Fibroblast of skin of right quadriceps (primary cell): ENCODE results near the gene HP1BP3.
"Not testable (repeated sequence)": the region's sequence is repeated elsewhere in the genome, so short reads cannot be mapped to it uniquely, and the experiment has no call there.

ENCODE experiments used
- DNase-seq: peaks from one replicate; pipeline ENCODE4 v3.0.0-alpha.2; 2013

Gene HP1BP3

GRCh38 chr1:20726932-20727745 is 60.0 kb downstream of the HP1BP3 start:
- DNase-seq: no peak

DNA sequence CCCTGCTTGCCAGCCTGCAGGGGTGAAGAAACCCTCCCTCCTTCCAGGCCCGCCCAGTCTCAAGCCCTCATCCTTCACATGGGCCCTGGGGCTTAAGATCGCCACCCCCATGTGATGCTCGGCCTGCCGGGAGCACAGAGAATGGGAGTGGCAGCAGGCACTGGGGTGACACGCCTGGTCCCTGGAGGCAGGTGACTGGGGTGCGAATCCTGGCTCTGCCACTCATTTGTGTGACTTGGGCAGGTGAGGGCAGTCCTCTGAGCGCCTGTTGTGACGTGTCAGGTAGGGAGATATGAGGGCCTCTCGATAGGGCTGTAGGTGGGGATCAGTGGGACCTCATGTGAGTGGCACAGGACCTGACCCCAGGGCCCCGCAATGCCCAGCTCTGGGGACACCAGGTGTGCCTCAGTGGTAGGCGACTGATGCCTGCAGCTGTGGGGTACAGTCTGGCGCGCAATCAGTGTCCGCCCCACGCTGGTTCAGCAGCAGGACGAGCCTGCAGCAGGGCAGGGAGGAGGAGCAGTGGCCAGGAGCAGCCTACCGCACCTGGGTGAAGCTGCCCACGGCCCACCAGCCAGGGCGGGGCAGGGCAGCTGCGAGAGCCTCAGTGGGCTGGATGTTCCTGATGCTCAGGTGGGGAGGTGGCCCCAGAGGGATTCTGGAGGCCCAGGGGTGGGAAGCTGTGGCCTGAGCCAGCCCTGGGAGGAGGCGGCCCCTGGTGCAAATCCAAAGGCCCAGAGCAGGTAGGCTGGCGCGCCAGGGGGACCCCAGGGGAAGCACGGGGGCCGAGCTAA is 60.8 kb downstream of the HP1BP3 start:
- DNase-seq: no peak

DNA sequence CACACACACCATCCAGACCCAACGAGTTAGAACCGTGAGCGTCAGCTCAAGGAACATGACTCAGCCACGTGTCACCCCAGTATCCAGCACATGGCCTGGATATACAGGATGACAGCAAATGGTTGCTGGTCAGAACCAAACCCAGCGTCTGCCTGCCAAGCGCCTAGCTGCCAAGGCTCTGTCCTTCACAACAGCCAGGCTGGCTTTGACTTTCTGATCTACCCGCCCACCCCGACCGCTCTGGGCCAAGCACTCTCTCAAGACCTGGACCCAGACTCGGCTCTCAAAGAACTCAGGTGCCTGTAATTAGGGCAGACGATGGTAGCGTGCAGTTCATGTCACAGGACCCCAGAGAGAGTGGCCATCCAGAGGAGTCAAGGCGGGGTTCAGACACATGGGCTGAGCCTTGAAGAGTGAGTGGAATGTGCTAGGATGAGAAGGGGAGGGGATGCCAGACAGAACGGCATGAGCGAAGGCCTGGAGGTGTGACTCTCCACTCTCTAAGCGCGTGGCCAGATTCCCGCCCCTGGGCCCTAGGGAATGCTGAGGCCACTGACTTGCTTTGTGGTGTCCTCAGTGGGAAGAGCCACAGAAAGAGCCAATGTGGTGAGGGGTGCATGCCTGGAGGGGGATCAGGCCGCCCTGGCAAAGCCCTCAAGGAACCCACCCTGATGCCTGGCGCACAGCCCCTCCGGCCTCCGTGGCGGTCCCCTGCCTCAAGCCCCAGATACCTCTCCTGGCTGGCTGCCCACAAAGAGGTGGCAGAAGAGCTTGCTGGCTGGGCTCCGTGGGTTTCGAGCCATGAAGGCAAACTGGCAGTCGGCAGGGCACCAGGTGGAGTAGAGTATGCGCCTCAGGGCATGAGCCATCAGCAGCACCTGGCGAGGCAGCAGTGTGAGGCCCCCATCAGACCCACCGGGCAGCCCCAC is 61.7 kb downstream of the HP1BP3 start:
- DNase-seq: peak; percentile 75

DNA sequence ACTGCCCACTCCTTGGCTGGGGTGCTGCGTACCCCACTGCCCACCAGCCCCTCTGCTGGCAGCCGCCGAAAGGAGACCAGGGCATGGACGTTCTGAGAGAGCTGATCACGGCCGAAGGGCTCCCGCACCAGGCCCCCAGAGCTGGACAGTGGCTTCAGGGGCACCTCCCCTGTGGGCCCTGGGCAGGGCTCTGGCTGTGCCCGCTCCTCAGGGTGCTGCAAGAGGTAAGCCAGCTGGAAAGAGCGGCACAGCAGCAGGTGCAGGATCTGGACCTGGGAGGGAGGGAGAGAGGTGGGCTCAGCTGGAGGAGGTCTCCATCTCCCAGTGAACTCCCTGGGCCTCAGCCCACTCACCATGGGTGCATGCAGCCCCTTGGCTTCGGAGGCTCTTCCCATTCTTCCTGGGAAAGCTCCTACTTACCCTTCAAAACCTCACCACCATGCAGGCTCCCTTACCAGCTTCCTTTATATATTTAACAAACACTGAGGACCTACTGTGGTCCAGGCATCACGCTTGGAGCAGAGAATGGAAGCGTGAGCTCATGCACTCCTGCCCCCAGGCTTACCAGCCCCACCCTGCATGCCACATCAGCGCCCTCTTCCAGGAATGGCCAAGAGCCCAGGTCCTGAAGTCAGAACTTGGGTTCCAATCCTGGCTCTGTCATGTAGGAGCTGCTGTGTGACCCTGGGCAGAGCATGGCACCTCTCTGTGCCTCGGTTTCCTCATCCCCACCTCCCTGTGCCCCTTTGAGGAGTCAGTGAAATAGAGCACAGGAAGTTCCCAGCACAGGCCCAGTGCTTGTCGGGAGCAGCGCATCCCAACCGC is 62.5 kb downstream of the HP1BP3 start:
- no peak for DNase-seq

GRCh38 chr1:20723537-20724363 is 63.4 kb downstream of the HP1BP3 start:
- DNase-seq: no peak

GRCh38 chr1:20723159-20723536 is 64.0 kb downstream of the HP1BP3 start:
- DNase-seq: no peak

DNA sequence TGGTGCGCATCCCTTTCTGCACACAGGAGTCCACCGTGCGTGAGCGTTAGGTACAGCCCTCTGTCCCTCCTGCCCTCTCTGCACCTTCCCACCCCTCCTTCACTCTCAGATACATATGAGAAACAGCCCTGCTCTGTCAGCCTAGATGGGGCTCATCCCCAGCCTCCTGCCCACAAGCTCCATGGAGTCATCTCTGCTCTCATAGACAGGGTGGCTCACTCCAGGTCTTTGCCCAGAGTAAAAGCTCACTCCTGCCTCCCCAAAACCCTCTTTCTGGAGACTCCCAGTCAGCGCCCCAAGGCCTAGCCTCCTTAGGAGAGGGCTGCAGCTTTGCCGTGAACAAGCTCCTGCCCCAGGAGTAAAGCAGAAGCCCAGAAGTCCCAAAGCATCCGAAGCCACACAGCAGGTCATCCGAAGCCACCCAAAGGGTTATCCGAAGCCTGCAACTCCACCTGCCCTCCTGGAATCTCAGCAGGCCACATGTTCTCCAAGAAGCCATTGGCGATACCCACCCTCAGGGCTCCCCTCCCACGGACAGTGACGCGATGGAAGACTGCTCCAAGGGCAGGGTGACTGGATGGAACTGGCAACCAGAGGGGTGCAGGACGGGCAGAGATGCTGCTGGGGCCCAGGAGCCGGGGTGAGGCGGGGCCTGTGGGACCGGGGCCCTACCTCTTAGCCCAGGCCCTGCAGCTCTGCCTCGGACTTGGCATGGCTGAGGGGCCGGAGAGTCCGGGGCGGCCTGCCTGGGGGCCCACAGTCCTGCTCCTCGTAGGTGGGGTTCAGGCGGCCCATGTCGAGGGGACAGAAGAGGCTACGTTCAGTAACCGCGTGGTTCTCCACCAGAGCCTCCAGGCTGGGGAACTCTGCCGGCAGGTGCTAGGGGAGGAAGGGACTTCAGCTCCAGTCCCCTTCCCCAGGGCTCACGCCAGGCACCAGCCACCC is 65.7 kb downstream of the HP1BP3 start:
- DNase-seq: no peak

GRCh38 chr1:20720631-20721091 is 66.4 kb downstream of the HP1BP3 start:
- DNase-seq: no peak

DNA sequence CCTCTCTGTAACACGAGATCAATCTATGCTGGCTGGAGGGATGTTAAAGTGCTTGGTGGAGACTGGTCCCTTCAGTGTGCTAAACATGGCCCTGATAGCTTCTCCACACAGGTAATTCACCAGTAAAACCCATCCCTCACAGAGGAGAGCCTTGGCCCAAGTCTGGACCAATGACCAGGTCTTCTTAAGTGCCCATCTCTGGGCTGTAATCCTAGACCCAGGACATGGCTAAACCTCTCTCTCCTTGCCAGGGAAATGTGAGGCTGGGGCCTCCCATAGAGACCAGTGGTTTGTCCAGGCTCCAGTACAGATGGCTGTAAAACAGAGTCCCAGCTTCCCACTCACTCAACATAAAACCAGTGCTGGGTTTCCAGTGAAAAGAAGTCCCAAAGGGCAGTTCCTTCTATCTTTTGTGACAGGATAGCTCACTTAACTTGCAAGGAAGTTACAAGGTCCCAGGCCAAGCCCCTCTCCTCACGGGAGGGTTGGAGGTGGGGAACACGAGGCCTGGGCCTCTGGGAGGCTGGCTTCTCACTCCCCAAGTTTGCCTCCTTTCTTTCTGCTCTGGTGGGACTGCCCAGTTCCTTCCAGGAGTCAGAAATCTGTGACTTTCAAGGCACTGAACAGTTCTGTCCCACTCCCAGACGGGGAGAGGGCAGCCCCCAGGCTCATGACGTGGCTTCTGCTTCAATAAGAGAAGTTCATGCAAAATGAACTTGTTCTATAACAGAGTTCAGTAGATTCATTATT is 67.1 kb downstream of the HP1BP3 start:
- no peak for DNase-seq

GRCh38 chr1:20719261-20719660 is 67.8 kb downstream of the HP1BP3 start:
- no peak for DNase-seq

GRCh38 chr1:20718343-20718882 is 68.7 kb downstream of the HP1BP3 start:
- DNase-seq: not testable (repeated sequence)

- peak; percentile 64 for DNase-seq
Measured at GRCh38 chr1:20717452-20718342, 69.4 kb downstream of the HP1BP3 start, which contains the start of gene KIF17. Gene KIF17, minus strand, starts transcription at chr1:20718007. Its CDS starts 301 bp downstream, at chr1:20717706.

- no peak for DNase-seq
Measured at GRCh38 chr1:20716232-20716631, 70.9 kb downstream of the HP1BP3 start.

DNA sequence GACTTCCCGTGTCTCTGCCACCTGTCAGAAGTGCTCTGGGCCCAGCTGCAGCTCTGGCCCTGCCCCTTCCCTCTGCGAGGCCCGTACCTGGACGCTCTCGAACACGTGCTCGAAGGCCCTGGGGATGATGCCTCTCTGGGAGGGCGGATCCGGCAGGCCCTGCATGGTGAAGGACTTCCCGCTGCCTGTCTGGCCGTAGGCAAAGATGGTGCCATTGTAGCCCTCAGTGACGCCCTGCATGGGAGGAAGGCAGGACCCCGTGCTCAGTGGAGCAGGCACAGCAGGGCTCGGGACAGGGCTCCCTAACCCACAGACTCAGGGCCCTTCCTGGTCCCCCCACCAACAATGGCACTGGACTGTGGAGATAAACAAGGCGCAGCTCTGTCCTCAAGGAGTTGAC is 71.7 kb downstream of the HP1BP3 start:
- no peak for DNase-seq

GRCh38 chr1:20713440-20713839 is 73.7 kb downstream of the HP1BP3 start:
- DNase-seq: no peak

GRCh38 chr1:20712215-20712577 is 74.9 kb downstream of the HP1BP3 start:
- no peak for DNase-seq
